Measurements from ENCODE around the gene GNAI3.

The GNAI3 gene

GRCh38 chr1:109667452-109668122 is 119.2 kb downstream of the GNAI3 start, which contains the start of gene GSTM2:
Gene GSTM2 (plus strand): TSS chr1:109668057. CDS start chr1:109668116, 59 bp downstream.
- Histone ChIP-seq H3K27ac (no peak within 1 kb of the TSS), H3K27me3 (ENCODE audit: insufficient read depth, low read depth, severe bottlenecking) (no peaks in the 10 kb centered on the region), H3K36me3 (no peaks in the 10 kb centered on the region), H3K9me3 (ENCODE audit: severe bottlenecking) (no peaks in the 10 kb centered on the region), H3K4me3 (ENCODE audit: low read depth, low read length) (peak within 1 kb of the TSS; percentile 54)
- peak; percentile 98 for DNase-seq
- no peak for TF ChIP-seq CTCF (IDR thresholded peaks at IDR 0.05; ENCODE audit: low read depth, low read length)
